NAMALWA (cell line): ENCODE measurements around the gene TRPM1.

Source experiments
- DNase-seq: peaks from one replicate; pipeline ENCODE4 v3.0.0-alpha.2; 2015; ENCODE audit warnings: low spot score

Gene TRPM1

DNA sequence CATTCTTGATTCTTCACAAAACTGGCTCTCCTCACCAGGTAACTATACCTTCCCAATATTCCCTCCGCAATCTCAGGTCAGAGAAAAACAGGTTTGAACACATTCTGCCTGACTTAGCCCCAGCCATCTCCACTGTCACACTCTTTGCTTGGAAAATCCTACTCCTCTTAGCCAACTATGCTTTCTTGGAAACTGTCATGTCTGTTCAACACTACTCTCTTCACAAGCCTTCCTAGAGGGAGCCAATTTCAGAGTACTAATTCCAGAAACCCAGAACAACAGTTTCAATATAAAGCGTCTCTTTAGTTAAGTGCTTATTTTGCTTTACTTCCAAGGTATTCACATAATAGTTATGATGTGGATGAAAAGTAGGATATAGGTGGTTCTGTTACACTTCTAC is 131.8 kb downstream of the TRPM1 start:
- DNase-seq: no peak

DNA sequence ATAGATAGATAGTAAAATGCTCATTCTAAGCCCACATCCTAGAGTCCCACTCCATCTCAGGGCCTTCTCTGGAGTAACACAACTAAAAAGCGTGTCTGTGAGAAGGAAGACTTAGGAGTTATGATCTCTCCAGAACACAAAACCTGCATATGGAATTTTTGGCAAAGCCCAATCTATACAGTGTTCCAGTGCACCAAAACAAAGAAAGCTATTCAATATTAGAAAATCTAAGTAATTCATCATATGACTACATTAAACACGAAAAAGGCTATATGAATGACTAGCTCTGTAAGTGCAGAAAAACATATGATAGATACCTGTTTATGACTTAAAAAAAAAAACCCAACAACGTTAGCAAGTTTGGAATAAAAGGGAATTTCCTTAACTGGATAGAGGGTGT is 137.8 kb downstream of the TRPM1 start:
- DNase-seq: no peak

DNA sequence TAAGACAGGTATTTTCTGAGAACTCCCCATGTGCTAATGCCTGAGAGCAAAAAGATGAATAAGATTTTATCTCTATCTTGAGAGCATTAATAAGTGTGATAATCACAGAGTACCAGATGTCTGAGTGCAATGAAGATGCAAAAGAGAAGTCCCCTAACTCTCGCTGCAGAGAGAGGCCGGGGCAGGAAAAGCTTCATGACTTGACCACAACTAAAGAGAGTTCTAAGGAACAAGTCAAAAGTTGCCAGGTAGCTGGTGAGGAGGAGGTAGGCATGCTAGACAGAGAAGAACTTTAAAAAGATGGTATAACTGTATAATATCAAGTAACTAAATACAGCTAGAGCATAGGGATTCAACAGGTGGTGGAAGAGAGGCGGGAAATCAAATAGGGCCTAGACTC is 138.9 kb downstream of the TRPM1 start:
- no peak for DNase-seq

DNA sequence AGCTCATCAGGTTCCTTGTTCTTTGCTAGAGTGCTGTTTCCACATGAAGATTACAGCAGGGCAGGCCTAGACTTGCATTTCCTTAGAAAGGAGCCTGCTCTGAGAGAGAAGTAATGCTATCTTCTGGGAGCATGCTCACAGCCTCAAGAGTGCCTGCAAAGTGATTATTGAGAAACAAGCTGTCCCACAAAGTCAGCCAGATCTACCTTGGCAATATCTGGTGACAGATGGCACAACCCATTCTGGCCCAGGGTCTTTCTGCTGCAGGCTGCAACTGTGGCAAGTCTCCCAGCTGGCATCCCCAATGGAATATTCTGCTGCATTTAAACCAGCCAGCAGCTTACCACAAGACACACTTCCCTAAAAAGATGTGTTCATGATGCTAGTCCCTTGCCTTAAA is 139.4 kb downstream of the TRPM1 start:
- no peak for DNase-seq

DNA sequence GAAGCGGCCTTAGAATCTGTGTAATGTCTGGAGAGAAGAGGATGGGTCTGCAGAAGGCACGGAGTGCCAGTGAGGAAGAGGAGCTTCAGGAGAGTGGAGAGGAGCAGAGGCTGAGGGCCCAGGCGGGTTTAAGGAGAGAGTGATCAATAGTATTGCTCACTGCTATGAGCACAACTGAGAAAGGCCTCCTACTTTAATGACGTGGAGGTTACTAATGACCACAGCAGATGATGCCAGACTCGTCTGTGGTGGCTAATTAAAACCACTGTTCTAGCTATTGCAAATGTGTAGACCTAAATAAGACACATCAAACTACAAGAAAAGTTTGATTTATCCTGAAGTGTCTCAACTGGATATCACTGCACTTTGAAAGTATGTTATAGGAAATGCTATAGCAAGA is 143.3 kb downstream of the TRPM1 start:
- DNase-seq: no peak

DNA sequence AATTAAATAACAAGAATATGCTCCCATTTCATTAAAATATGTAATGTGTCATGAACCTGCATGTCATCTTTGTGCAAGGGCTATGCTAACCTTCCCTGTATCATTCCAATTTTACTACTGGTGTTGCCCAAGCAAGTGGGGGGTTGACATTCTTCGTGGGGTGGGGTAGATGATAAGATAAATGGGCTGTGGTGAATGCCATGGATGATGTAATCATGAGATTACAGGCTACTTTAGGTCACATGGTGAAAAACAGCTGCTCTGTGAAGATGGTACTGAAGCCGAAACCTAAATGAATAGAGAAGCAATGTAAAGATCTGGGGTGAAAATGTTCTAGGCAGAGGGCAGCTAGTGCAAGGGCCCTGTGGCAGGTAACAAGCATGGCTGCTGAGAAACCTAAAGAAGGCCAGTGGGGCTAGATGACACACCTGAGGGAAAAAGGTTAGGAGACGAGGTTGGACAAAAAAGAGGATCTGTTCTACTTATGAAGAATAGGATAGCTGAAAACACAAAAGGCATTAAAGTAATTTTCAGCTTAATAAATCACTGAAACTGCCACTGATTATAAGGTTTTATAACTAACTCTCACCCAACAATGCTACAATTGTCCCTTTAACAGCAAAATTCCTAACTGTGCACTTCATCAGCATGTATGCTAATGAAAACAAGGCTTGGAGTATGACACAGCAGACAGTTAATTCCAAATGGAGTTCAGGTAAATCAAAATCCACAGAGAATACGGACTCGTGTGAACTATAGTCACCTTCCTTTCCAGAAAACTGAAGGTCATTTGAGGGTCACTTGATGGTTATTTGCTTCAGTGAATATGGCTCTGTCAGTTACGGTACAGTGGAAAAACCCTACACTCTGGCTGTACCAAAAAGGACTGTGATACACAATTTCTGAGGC is 145.1 kb downstream of the TRPM1 start:
- DNase-seq: no peak

DNA sequence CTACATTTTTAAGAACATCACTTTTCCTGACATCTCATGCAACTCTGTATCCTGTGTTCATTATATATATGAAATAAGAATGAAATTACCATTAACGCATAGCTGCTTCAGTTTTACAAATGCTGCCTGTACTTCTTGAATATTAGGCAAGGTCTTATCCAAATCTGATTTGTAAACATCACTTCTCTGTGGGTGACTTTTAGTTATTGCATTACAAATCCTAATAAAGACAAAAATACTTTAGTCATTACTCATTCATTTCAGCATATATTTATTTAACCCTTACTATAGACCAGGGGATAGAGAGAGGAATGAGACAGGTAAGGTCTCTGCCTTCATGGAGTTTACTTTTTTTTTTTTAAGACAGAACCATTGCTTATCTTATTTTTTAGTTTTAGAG is 146.9 kb downstream of the TRPM1 start:
- no peak for DNase-seq

DNA sequence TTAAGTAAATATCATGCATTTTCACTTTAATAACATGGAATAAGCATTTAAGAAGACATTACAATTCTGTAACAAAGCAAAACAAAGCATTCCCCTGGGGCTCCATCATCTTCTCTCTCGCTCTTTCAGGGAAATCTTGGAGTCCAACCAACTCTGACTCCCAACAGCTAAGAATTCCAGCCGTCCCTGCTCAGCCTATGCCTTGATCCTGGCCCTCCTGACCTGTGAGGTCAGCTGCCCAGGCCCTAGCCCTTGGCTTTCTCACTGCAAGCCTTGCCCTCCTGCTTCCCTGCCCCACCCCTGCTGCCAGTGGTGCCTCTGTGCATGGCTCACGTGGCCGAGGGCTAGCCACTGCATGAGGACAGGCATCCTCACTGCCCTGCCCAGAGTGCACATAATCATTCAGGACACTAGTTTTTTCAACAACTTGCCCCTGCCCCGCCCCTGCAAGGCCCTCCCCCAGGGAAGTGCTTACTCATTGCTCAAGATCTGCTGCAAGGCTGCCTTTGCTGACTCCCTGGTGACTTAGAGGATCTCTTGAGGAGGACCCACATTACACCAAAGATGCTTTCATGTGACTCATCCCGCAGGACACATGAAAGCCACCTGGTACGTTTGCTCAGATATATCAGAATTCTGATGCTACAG is 147.7 kb downstream of the TRPM1 start:
- no peak for DNase-seq

DNA sequence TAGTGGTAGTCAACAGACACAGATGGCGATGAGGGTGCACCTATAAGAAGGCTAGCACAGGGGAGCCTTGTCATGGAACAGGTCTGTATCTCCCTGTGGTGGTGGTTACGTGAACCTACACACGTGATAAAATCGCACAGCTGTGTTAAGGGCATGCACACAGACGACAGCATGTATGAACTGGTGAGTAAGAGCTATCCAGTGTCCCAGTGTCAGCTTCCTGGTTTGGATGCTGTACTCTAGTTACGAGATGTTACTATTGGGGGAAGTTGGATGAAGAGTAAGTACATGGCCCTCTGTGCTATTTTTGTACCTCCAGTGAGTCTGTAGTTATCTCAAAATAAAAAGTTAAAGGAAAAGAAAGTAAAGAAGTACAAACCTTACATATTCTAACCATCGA is 148.3 kb downstream of the TRPM1 start:
- DNase-seq: no peak
